ENCODE measurements around the gene CYTH4.

- TF ChIP-seq CTCF (IDR thresholded peaks at IDR 0.05) = no peak
- TF ChIP-seq EZH2 (IDR thresholded peaks at IDR 0.05) = no peak
- no peak for TF ChIP-seq EZH2phosphoT487 (IDR thresholded peaks at IDR 0.05)
These were observed 12.4 kb downstream of the CYTH4 start for GRCh38 chr22:37294747-37295146.

Measured in neural progenitor cell (in vitro differentiated cells).